ENCODE results near the gene CCDC61.

The CCDC61 gene

DNA sequence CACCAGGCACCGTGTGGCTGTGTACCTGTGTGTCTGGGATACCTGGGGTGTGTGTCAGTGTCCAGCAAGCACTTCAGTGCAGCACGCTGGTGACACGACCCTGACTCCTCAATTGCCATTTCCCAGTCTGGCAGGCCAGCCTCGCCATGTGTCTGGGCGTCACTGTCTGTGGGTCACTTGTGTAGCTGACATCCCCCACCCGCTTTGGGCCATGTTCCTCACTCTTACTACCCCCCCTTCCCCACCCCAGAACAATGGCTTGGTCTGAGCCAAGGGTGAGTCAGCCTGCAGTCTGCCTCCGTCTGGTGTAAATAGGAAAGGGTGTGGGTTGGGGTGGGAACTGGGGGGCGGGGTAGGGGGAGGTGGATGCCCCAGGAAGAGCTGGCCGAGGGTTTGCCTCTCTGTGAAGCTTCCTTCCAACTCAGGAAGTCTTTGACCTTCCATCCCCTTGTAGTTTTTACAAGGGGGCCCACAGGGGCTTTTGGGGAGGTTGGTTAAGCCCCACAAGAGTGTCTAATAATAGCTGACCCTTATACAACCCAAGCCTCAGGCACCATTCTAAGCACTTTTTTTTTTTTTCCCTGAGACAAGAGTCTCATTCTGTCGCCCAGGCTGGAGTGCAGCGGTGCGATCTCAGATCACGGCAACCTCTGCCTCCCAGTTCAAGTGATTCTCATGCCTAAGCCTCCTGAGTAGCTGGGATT is 39.2 kb upstream of the CCDC61 start:
- Histone ChIP-seq H3K9me3 (ENCODE audit: insufficient read depth, low read length, severe bottlenecking) (no peaks in the 10 kb centered on the region), H4K20me1 (ENCODE audit: insufficient read depth, low read length) (no peaks in the 10 kb centered on the region), H3K79me2 (ENCODE audit: insufficient read depth, low read length) (no peaks in the 10 kb centered on the region), H3K4me3 (ENCODE audit: low read depth in 1 of 2, low read length in 2 of 2) (no peak overlapping the region), H3K4me1 (ENCODE audit: insufficient read depth, low read length) (peaks cover 5% of the 10 kb centered on the region), H3K27me3 (ENCODE audit: insufficient read depth, low read length, poor library complexity) (no peaks in the 10 kb centered on the region), H3K36me3 (ENCODE audit: insufficient read depth, low read length) (no peaks in the 10 kb centered on the region), H2AFZ (ENCODE audit: low read depth, low read length) (no peak overlapping the region), H3K9ac (ENCODE audit: low read depth, low read length) (no peak overlapping the region), H3K27ac (ENCODE audit: low read length) (no peak overlapping the region), H3K4me2 (ENCODE audit: insufficient read depth, low read length) (no peak overlapping the region)
- DNase-seq (no peak), ATAC-seq (ENCODE audit: insufficient read depth, low read depth) (no peak)
- TF ChIP-seq, protein P1, sequence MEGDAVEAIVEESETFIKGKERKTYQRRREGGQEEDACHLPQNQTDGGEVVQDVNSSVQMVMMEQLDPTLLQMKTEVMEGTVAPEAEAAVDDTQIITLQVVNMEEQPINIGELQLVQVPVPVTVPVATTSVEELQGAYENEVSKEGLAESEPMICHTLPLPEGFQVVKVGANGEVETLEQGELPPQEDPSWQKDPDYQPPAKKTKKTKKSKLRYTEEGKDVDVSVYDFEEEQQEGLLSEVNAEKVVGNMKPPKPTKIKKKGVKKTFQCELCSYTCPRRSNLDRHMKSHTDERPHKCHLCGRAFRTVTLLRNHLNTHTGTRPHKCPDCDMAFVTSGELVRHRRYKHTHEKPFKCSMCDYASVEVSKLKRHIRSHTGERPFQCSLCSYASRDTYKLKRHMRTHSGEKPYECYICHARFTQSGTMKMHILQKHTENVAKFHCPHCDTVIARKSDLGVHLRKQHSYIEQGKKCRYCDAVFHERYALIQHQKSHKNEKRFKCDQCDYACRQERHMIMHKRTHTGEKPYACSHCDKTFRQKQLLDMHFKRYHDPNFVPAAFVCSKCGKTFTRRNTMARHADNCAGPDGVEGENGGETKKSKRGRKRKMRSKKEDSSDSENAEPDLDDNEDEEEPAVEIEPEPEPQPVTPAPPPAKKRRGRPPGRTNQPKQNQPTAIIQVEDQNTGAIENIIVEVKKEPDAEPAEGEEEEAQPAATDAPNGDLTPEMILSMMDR (IDR thresholded peaks at IDR 0.05; ENCODE audit: borderline replicate concordance, extremely low read depth, low read length, poor library complexity, severe bottlenecking): no peak
- TF ChIP-seq EZH2 (IDR thresholded peaks at IDR 0.05; ENCODE audit: borderline replicate concordance, low read depth, low read length, severe bottlenecking): no peak

DNA sequence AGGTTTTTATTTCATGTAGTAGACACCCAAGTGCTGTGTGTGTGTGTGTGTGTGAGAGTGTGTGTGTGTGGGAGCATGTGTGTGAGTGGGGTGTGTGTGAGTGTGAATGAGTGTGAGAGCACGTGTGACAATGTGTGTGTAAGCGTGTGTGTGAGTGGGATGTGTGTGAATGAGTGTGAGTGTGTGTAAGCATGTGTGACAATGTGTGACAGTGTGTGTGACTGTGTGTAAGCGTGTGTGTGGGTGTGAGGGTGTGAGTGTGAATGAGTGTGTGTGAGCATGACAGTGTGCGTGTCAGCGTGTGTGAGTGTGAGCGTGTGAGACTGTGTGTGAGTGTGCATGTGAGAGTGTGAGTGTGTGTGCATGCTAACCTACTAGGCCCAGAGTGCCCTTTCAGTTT is 36.9 kb upstream of the CCDC61 start:
- TF ChIP-seq EZH2 (IDR thresholded peaks at IDR 0.05; ENCODE audit: borderline replicate concordance, low read depth, low read length, severe bottlenecking): no peak
- TF ChIP-seq, protein P1 (IDR thresholded peaks at IDR 0.05; ENCODE audit: borderline replicate concordance, extremely low read depth, low read length, poor library complexity, severe bottlenecking): no peak
- Histone ChIP-seq H3K4me2 (ENCODE audit: insufficient read depth, low read length) (no peak overlapping the region), H3K27me3 (ENCODE audit: insufficient read depth, low read length, poor library complexity) (no peaks in the 10 kb centered on the region)

DNA sequence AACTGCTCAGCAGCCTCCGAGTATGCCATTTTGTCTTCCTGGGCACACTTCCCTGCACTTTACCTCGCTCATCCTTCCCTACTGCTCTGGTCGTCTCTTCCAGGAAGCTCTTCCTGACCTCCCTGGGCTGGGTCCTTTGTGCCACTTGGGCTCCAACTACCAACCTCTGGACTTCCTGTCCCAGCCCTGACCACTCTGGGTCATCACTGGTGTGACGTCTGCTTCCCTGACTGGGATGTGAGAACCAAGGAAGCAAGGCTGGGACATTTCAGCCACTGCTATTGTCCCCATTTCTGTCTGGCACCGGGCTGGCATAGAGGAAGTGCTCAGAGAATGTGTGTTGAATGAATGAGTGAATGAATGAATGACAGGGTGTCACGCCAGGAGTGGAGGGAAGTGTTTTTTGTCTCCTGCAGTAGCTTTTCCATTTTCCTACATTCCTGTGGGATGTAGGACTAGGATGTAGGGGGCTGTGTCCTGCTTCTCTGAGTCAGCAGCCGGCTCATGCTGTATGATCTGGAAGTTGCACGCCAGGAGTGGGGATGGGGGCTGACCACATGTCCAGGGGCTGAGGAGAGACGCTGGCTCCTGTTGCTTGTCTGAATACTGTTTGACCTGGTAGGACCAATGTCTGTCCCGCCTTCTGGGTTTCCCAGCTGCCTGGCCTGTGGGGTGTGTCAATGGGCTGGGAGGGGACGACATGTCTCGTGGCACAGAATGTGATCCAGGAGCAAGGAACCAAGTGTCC is 36.3 kb upstream of the CCDC61 start:
- no peak overlapping the region for H2AFZ ChIP-seq (ENCODE audit: low read depth, low read length)
- H3K79me2 ChIP-seq (ENCODE audit: insufficient read depth, low read length): no peaks in the 10 kb centered on the region
- no peaks in the 10 kb centered on the region for H3K36me3 ChIP-seq (ENCODE audit: insufficient read depth, low read length)
- H3K4me2 ChIP-seq (ENCODE audit: insufficient read depth, low read length): no peak overlapping the region
- ATAC-seq (ENCODE audit: insufficient read depth, low read depth): no peak
- no peak overlapping the region for H3K9ac ChIP-seq (ENCODE audit: low read depth, low read length)
- no peak overlapping the region for H3K4me3 ChIP-seq (ENCODE audit: low read depth in 1 of 2, low read length in 2 of 2)
- H3K27me3 ChIP-seq (ENCODE audit: insufficient read depth, low read length, poor library complexity): no peaks in the 10 kb centered on the region
- no peaks in the 10 kb centered on the region for H4K20me1 ChIP-seq (ENCODE audit: insufficient read depth, low read length)
- no peak for TF ChIP-seq EZH2 (IDR thresholded peaks at IDR 0.05; ENCODE audit: borderline replicate concordance, low read depth, low read length, severe bottlenecking)
- TF ChIP-seq, protein P1 (IDR thresholded peaks at IDR 0.05; ENCODE audit: borderline replicate concordance, extremely low read depth, low read length, poor library complexity, severe bottlenecking): no peak
- no peak for DNase-seq
- H3K27ac ChIP-seq (ENCODE audit: low read length): no peak overlapping the region
- no peaks in the 10 kb centered on the region for H3K9me3 ChIP-seq (ENCODE audit: insufficient read depth, low read length, severe bottlenecking)
- no peaks in the 10 kb centered on the region for H3K4me1 ChIP-seq (ENCODE audit: insufficient read depth, low read length)

More for the DNA sequence above, 36.9 kb upstream of the CCDC61 start:
- DNase-seq (no peak), ATAC-seq (ENCODE audit: insufficient read depth, low read depth) (no peak)
- no peaks in the 10 kb centered on the region for H3K9me3 ChIP-seq (ENCODE audit: insufficient read depth, low read length, severe bottlenecking)
- no peak overlapping the region for H3K27ac ChIP-seq (ENCODE audit: low read length)
- no peaks in the 10 kb centered on the region for H4K20me1 ChIP-seq (ENCODE audit: insufficient read depth, low read length)
- no peak overlapping the region for H3K4me3 ChIP-seq (ENCODE audit: low read depth in 1 of 2, low read length in 2 of 2)
- H3K4me1 ChIP-seq (ENCODE audit: insufficient read depth, low read length): peaks cover under 1% of the 10 kb centered on the region; the same call in 1 of the 2 replicates
- H3K9ac ChIP-seq (ENCODE audit: low read depth, low read length): no peak overlapping the region
- no peak overlapping the region for H2AFZ ChIP-seq (ENCODE audit: low read depth, low read length)
- no peaks in the 10 kb centered on the region for H3K79me2 ChIP-seq (ENCODE audit: insufficient read depth, low read length)
- no peaks in the 10 kb centered on the region for H3K36me3 ChIP-seq (ENCODE audit: insufficient read depth, low read length)
